ENCODE results near the gene IGSF21. TPM values are rescaled to one million over a fixed set of nuclear protein-coding genes. Genes with fewer than 3 reads are reported as not detected.

Gene IGSF21
- total and polyA plus RNA-seq, 10 of the 15 experiments (the other 5 are each of a cell fraction or from before 2014, with no cell fraction given), result 0.03 to 0.49 TPM; not detected in 8

DNA sequence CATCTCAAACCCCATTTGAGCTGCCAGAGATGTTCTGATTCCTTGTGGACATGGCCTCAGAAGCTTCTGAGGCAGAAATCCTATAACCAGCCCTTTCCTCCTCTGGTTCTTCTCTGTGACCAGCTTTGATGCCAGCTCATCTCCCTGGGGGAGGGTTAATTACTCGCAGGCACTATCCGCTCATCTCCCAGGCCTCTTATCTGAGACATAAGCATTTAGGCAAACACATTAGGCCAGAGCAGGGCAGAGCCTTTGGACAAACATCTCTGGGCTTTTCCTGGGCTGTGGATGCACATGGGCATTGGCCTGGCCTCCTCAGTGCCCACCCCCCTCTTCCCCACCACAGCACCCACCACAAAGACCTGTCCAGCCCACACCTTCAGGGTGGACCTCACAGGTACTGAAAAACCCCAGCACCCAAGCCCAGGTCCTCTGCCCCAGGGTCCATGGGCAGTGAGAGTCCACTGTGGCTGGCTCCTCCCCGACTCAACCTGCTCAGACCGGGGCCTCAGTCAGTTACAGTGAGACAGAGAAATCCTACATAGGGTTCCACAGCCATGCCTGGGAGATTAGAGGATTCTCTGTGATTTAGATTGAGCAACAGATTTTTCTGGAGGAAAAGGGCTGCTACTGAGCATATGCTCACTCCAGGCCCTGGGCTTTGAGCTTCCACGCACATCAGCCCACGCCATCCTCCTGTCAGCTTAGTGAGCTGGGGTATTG is 26.9 kb downstream of the IGSF21 start:
- RAD21 ChIA-PET (ENCODE audit: unreplicated experiment), result no interaction called here
- Histone ChIP-seq H3K27me3 (replicated peaks in 1 of 2; ENCODE audit: control insufficient read depth in 2 of 2, insufficient read depth in 2 of 2, low read length in 1 of 2) (no peaks in the 10 kb centered on the region; a peak in 1 of 4 replicates), H3K9me3 (replicated peaks; ENCODE audit: control insufficient read depth, insufficient read depth, low read length) (no peaks in the 10 kb centered on the region), H3K27ac (ENCODE audit: control insufficient read depth, insufficient read depth) (no peak overlapping the region), H3K36me3 (ENCODE audit: control insufficient read depth in 2 of 2, insufficient read depth in 2 of 2, low read length in 1 of 2) (no peaks in the 10 kb centered on the region), H3K9ac (ENCODE audit: control insufficient read depth, insufficient read depth, low read length) (no peak overlapping the region), H3K79me2 (ENCODE audit: control insufficient read depth, insufficient read depth, low read length) (no peaks in the 10 kb centered on the region), H3K4me1 (ENCODE audit: control insufficient read depth, insufficient read depth, low read length) (no peaks in the 10 kb centered on the region), H3K4me2 (ENCODE audit: control insufficient read depth, insufficient read depth) (no peak overlapping the region), H3K4me3 (no peak overlapping the region), H2AFZ (ENCODE audit: control insufficient read depth, low read depth, low read length) (no peak overlapping the region), H4K20me1 (ENCODE audit: control insufficient read depth, insufficient read depth) (no peaks in the 10 kb centered on the region)
- SMC1A ChIA-PET (ENCODE audit: uncharacterized antibody, unreplicated experiment), result no interaction called here
- TF ChIP-seq SMAD5 (IDR thresholded peaks at IDR 0.05; ENCODE audit: low read depth) (no peak), SIN3A (IDR thresholded peaks at IDR 0.05; ENCODE audit: low read depth, low read length) (no peak), PRDM15 (CRISPR knock-in tag; IDR thresholded peaks at IDR 0.05) (no peak), MTA2 (IDR thresholded peaks at IDR 0.05; ENCODE audit: low read depth) (no peak), IKZF2 (IDR thresholded peaks at IDR 0.05) (no peak), MLLT1 (IDR thresholded peaks at IDR 0.05) (no peak), FOXK2 (IDR thresholded peaks at IDR 0.05) (no peak), STAT3 (IDR thresholded peaks at IDR 0.05; ENCODE audit: low read depth, low read length) (no peak), RELA (IDR thresholded peaks at IDR 0.05; ENCODE audit: borderline replicate concordance, partially characterized antibody) (no peak), MEF2A (IDR thresholded peaks at IDR 0.05; ENCODE audit: insufficient read depth, low read depth, low read length) (no peak), IKZF1 (conservative IDR thresholded peaks at IDR 0.05) (no peak), WRNIP1 (IDR thresholded peaks at IDR 0.05; ENCODE audit: borderline replicate concordance, low read depth, low read length) (no peak), HDGF (IDR thresholded peaks at IDR 0.05) (no peak), MYB (IDR thresholded peaks at IDR 0.05; ENCODE audit: borderline replicate concordance, low read depth, low read length) (no peak)
- no peak for FAIRE-seq
- 24% methylated on average over 6 of the region's 6 CpGs for WGBS (ENCODE audit: insufficient coverage, insufficient replicate concordance, low lambda C conversion rate, missing lambda C conversion rate)
- in situ Hi-C loops (cut with MboI) (no loop called here), intact Hi-C loops (cut with micrococcal nuclease; ENCODE audit: unreplicated experiment) (no loop called here)
- CTCF ChIA-PET, result no interaction called here
- BruUV-seq (replicated peaks), result no TSS peak
- DNase-seq (ENCODE audit: low read depth, low spot score), result no peak
- POLR2A ChIA-PET, result no interaction called here
- no peak for ATAC-seq

Data from GM12878 (cell line).